H1 (cell line): ENCODE results near the gene DOCK10. TPM values are rescaled to one million over a fixed set of nuclear protein-coding genes. Genes with fewer than 3 reads are reported as not detected.

ENCODE experiments used
- CTCF ChIA-PET: fragments of 300-600 bp; sonication (Branson Sonifier 250); formaldehyde crosslinking; loops from one replicate; lab custom pipeline; 2021; ENCODE audit not compliant: partially characterized antibody; lab: Charles Lee
- POLR2A ChIA-PET: fragments of 300-600 bp; sonication (Branson Sonifier 250); formaldehyde crosslinking; loops from one replicate; lab custom pipeline; 2021; ENCODE audit warnings: inconsistent platforms; ENCODE audit not compliant: partially characterized antibody; lab: Charles Lee
- DNase-seq, 2 experiments: peaks; one replicate each; pipeline versions ENCODE4 v3.0.0 to v3.0.0-alpha.2; 2010 to 2022; ENCODE audit warnings: low spot score in 2 of 2, low read depth in 1 of 2, mixed read lengths in 1 of 2
- FAIRE-seq: peaks from 2 replicates; lab custom pipeline; 2011; peaks lifted over from hg19 to GRCh38; lab: Jason Lieb, UNC
- H2AFZ ChIP-seq: 2 replicates; pipeline ENCODE4 v1.8.1; 2012; ENCODE audit warnings: low read length, inconsistent platforms
- H2AK5ac ChIP-seq: 2 replicates; pipeline ENCODE4 v1.6.1; 2013; ENCODE audit warnings: low read depth, low read length
- H2BK120ac ChIP-seq: replicated peaks from 2 replicates; pipeline ENCODE3; 2013; ENCODE audit warnings: low read depth, low read length, inconsistent platforms
- H2BK12ac ChIP-seq: 2 replicates; pipeline ENCODE4 v1.6.1; 2013; ENCODE audit warnings: low read depth, low read length
- H2BK15ac ChIP-seq: 2 replicates; pipeline ENCODE4 v1.6.1; 2013; ENCODE audit warnings: low read length
- H2BK20ac ChIP-seq: 2 replicates; pipeline ENCODE4 v1.6.1; 2013; ENCODE audit warnings: low read length
- H2BK5ac ChIP-seq: 2 replicates; pipeline ENCODE4 v1.6.1; 2013; ENCODE audit warnings: low read depth, low read length
- H3K14ac ChIP-seq: 2 replicates; pipeline ENCODE4 v1.6.1; 2013; ENCODE audit warnings: inconsistent platforms; ENCODE audit not compliant: insufficient read length
- H3K18ac ChIP-seq: 2 replicates; pipeline ENCODE4 v1.6.1; 2013; ENCODE audit warnings: low read length; ENCODE audit errors: extremely low read depth
- H3K23ac ChIP-seq: 2 replicates; pipeline ENCODE4 v1.6.1; 2013; ENCODE audit warnings: inconsistent platforms; ENCODE audit not compliant: insufficient read length
- H3K23me2 ChIP-seq: 2 replicates; pipeline ENCODE4 v1.6.1; 2013; ENCODE audit warnings: low read depth, low read length
- H3K27ac ChIP-seq: 2 replicates; pipeline ENCODE4 v1.6.1; 2011; ENCODE audit warnings: low read depth, low read length, inconsistent platforms
- H3K27me3 ChIP-seq, 4 experiments: replicated peaks in 1 of 4; 1 replicate in 1 of 4; 2 replicates in 3 of 4; pipeline versions ENCODE4 v1.6.1 to v1.8.1; 2011 to 2013; ENCODE audit warnings: low read length in 3 of 4, mild to moderate bottlenecking in 3 of 4, inconsistent platforms in 2 of 4, mixed read lengths in 2 of 4, moderate library complexity in 1 of 4; ENCODE audit not compliant: control insufficient read depth in 3 of 4, insufficient read depth in 3 of 4; ENCODE audit errors: extremely low read depth in 1 of 4
- H3K36me3 ChIP-seq, 4 experiments: 2 replicates each; pipeline versions ENCODE4 v1.6.1 to v1.8.1; 2011 to 2013; ENCODE audit warnings: mild to moderate bottlenecking in 4 of 4, low read length in 3 of 4, moderate library complexity in 2 of 4, control low read depth in 1 of 4, inconsistent platforms in 1 of 4; ENCODE audit not compliant: insufficient read depth in 4 of 4, control insufficient read depth in 2 of 4
- H3K4ac ChIP-seq: replicated peaks from 2 replicates; pipeline ENCODE3; 2013; ENCODE audit warnings: low read length, low read depth, mixed read lengths, inconsistent platforms; ENCODE audit not compliant: insufficient read length
- H3K4me1 ChIP-seq, 4 experiments: replicated peaks in 1 of 4; 1 replicate in 1 of 4; 2 replicates in 3 of 4; pipeline versions ENCODE4 v1.6.1 to v1.8.1; 2011 to 2013; ENCODE audit warnings: low read length in 3 of 4, inconsistent platforms in 2 of 4, mixed read lengths in 1 of 4; ENCODE audit not compliant: insufficient read depth in 4 of 4, control insufficient read depth in 3 of 4
- H3K4me2 ChIP-seq, 2 experiments: 2 replicates each; pipeline versions ENCODE4 v1.6.1 to v1.8.1; 2011 to 2013; ENCODE audit warnings: low read depth in 2 of 2, low read length in 2 of 2, control low read depth in 1 of 2, inconsistent platforms in 1 of 2, mild to moderate bottlenecking in 1 of 2; ENCODE audit not compliant: insufficient read depth in 1 of 2
- H3K4me3 ChIP-seq, 4 experiments: fragments of 200-600, 300-600 bp in 1 of 4; sonication (generic), shearing (Covaris generic), sonication (Bioruptor Twin) in 1 of 4; 2 replicates each; pipeline versions ENCODE4 v1.5.1 to v1.8.1; 2011 to 2016; ENCODE audit warnings: low read length in 4 of 4, low read depth in 3 of 4, control low read depth in 2 of 4, inconsistent platforms in 2 of 4, mild to moderate bottlenecking in 2 of 4, mixed read lengths in 1 of 4, moderate library complexity in 1 of 4; ENCODE audit not compliant: insufficient read depth in 2 of 4; ENCODE audit errors: extremely low read depth in 1 of 4
- H3K56ac ChIP-seq: replicated peaks from 2 replicates; pipeline ENCODE3; 2013; ENCODE audit warnings: low read depth, mild to moderate bottlenecking, mixed read lengths, low read length, inconsistent platforms; ENCODE audit not compliant: insufficient read length
- H3K79me1 ChIP-seq: 2 replicates; pipeline ENCODE4 v1.6.1; 2013; ENCODE audit warnings: low read depth, low read length, control low read depth
- H3K79me2 ChIP-seq, 2 experiments: 2 replicates each; pipeline versions ENCODE4 v1.6.1 to v1.8.1; 2012 to 2013; ENCODE audit warnings: low read length in 2 of 2, mild to moderate bottlenecking in 2 of 2, inconsistent platforms in 1 of 2; ENCODE audit not compliant: insufficient read depth in 2 of 2, control insufficient read depth in 1 of 2
- H3K9ac ChIP-seq, 4 experiments: replicated peaks in 1 of 4; 1 replicate in 1 of 4; 2 replicates in 3 of 4; pipeline versions ENCODE4 v1.6.1 to v1.8.1; 2011 to 2013; ENCODE audit warnings: low read depth in 3 of 4, low read length in 3 of 4, control low read depth in 2 of 4, mild to moderate bottlenecking in 2 of 4, moderate library complexity in 2 of 4, inconsistent platforms in 1 of 4; ENCODE audit errors: extremely low read depth in 1 of 4
- H3K9me3 ChIP-seq, 2 experiments: 2 replicates each; pipeline versions ENCODE4 v1.6.1 to v1.8.1; 2012 to 2013; ENCODE audit warnings: mild to moderate bottlenecking in 2 of 2, moderate library complexity in 2 of 2, control low read depth in 1 of 2, inconsistent platforms in 1 of 2, low read depth in 1 of 2, low read length in 1 of 2, mixed read lengths in 1 of 2; ENCODE audit not compliant: insufficient read depth in 2 of 2
- H4K20me1 ChIP-seq, 2 experiments: replicated peaks in 1 of 2; 2 replicates each; pipeline versions ENCODE3 to v1.8.1; 2011 to 2013; ENCODE audit warnings: inconsistent platforms in 2 of 2, low read length in 2 of 2, mild to moderate bottlenecking in 1 of 2; ENCODE audit not compliant: insufficient read depth in 2 of 2, control insufficient read depth in 1 of 2
- H4K5ac ChIP-seq: 2 replicates; pipeline ENCODE4 v1.6.1; 2013; ENCODE audit warnings: low read length, low read depth, mixed read lengths, inconsistent platforms; ENCODE audit not compliant: insufficient read length
- H4K8ac ChIP-seq: 2 replicates; pipeline ENCODE4 v1.8.0; 2013; ENCODE audit warnings: mild to moderate bottlenecking, moderate library complexity, low read length, inconsistent platforms; ENCODE audit not compliant: insufficient read depth; ENCODE audit errors: extremely low read depth
- H4K91ac ChIP-seq: replicated peaks from 2 replicates; pipeline ENCODE3; 2013; ENCODE audit warnings: low read length, mixed read lengths, inconsistent platforms; ENCODE audit not compliant: insufficient read length
- BCL11A ChIP-seq, 2 experiments: IDR thresholded peaks; one replicate each; pipeline ENCODE4 v1.6.1; 2011; ENCODE audit warnings: low read depth in 2 of 2, low read length in 2 of 2, mild to moderate bottlenecking in 2 of 2
- SAP30 ChIP-seq: fragments of 300-600 bp; sonication (generic); IDR thresholded peaks from 2 replicates; pipeline ENCODE4 v1.7.1; 2012; ENCODE audit warnings: low read length, moderate library complexity, mild to moderate bottlenecking, inconsistent platforms; ENCODE audit not compliant: insufficient read depth, insufficient replicate concordance
- polyA plus RNA-seq, 7 experiments: library from polyadenylated mRNA; depleted of rRNA in 3 of 7; stranded (reverse) in 5 of 7; unstranded in 2 of 7; fragments of >200 nt in 5 of 7; fragments of 200-250 nt in 2 of 7; gene quantifications; 1 replicate in 5 of 7; 2 replicates in 1 of 7; 4 replicates in 1 of 7; pipeline versions ENCODE4 v1.2.1 to v1.2.3, GENCODE V29; 2011 to 2013; ENCODE audit warnings: missing spikeins in 2 of 7, mixed read lengths in 2 of 7
- total RNA-seq: library from RNA; stranded (reverse); fragmentation: NEBNext Ultra II Directional; extraction: Animal tissue kit (Norgen Biotek cat#: 25700); gene quantifications from 2 replicates; pipeline ENCODE4 v1.2.1, GENCODE V29; 2021

DOCK10 gene
- total and polyA plus RNA-seq, 2 of the 8 experiments (the other 6 are each of a cell fraction or from before 2014, with no cell fraction given), result 0.33 to 1.6 TPM

DNA sequence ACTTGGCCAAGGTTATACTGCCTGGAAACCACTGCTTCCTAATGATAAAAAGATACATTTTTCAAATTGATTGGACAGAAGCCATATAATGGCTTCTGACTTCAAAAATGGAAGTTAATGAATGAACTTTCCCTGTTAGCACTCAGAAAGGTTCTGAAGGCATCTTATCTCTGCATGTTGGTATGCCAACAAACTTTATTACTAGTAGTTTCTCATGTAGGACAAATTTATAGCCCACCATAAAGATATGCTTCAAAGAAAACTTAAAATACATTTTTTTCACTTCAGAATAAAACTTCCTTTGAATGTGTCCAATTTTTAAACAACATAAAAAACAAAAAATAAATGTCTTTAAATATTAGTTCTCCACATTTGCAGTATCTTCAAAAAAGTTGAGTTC lies 10.0 kb downstream of the DOCK10 start:
- no peak overlapping the region for H2BK20ac ChIP-seq
- no peaks in the 10 kb centered on the region for H3K79me1 ChIP-seq
- H3K18ac ChIP-seq, result no peak overlapping the region
- ChIA-PET CTCF (interaction anchor here (1.0 kb wide), 1 partner anchor 42 kb away, joined by 3 read pairs; no protein-coding TSS in a partner anchor), POLR2A (no interaction called here)
- H2BK12ac ChIP-seq, result no peak overlapping the region
- no peaks in the 10 kb centered on the region for H4K20me1 ChIP-seq
- H3K79me2 ChIP-seq, result no peaks in the 10 kb centered on the region
- H2AK5ac ChIP-seq, result no peak overlapping the region
- H3K27me3 ChIP-seq, result no peaks in the 10 kb centered on the region
- no peak overlapping the region for H2BK5ac ChIP-seq
- no peak overlapping the region for H3K27ac ChIP-seq
- no peaks in the 10 kb centered on the region for H3K4me1 ChIP-seq
- H3K9ac ChIP-seq, result no peak overlapping the region
- H2BK120ac ChIP-seq, result no peak overlapping the region
- H3K56ac ChIP-seq, result no peak overlapping the region
- no peak overlapping the region for H3K4ac ChIP-seq
- H3K4me2 ChIP-seq, result no peak overlapping the region
- H2BK15ac ChIP-seq, result no peak overlapping the region
- no peak for TF ChIP-seq SAP30
- no peak for TF ChIP-seq BCL11A (IDR thresholded peaks at IDR 0.05; ENCODE audit: low read depth in 2 of 2, low read length in 2 of 2)
- FAIRE-seq (no peak), DNase-seq (no peak)
- no peak overlapping the region for H3K23ac ChIP-seq
- no peak overlapping the region for H4K5ac ChIP-seq
- H3K9me3 ChIP-seq, result no peaks in the 10 kb centered on the region
- no peak overlapping the region for H4K8ac ChIP-seq
- no peaks in the 10 kb centered on the region for H3K36me3 ChIP-seq
- H3K4me3 ChIP-seq, result no peak overlapping the region
- no peak overlapping the region for H2AFZ ChIP-seq
- no peak overlapping the region for H3K14ac ChIP-seq
- no peaks in the 10 kb centered on the region for H3K23me2 ChIP-seq
- no peak overlapping the region for H4K91ac ChIP-seq
